Measurements from ENCODE around the gene SNX14.

DNA sequence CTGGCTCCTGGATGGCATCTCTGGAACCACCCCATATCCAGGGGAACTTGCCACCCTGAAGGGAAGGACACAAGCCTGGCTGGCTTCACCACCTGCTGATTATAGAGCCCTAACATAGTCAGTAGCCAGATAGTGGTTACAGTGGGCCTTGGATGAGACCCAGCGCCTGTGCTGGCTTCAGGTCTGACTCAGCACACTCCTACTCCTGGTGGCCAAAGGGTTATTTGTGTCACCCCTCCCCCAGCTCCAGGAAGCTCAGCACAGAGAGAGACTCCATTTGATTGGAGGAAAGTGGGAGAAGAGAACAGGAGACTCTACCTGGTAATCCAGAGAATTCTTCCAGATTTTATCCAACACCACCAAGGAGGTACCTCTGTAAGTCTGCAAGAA is 12.8 kb downstream of the SNX14 start:
- TF ChIP-seq CTCF (IDR thresholded peaks at IDR 0.05 in 8 of 11, conservative IDR thresholded peaks at IDR 0.05 in 3 of 11) (no peak), POLR2A (IDR thresholded peaks at IDR 0.05) (no peak)
